Cardiac muscle cell (in vitro differentiated cells and primary cell): Measurements from ENCODE around the gene GCNT2. TPM values are rescaled to one million over a fixed set of nuclear protein-coding genes. Genes with fewer than 3 reads are reported as not detected.
A peak's percentile ranks its signal among the peaks of the same experiment; 100 is the strongest.
"Not testable (repeated sequence)": the region's sequence is repeated elsewhere in the genome, so short reads cannot be mapped to it uniquely, and the experiment has no call there.

Experiments
- DNase-seq, 2 donors: peaks; one replicate each; pipeline versions ENCODE4 v3.0.0 to v3.0.0-alpha.2; 2010 to 2017; ENCODE audit warnings: low read depth in 1 of 2, low spot score in 1 of 2
- H3K27ac ChIP-seq: fragments of 200-600 bp; sonication (generic); 2 replicates; pipeline ENCODE4 v1.5.1; 2016
- H3K27me3 ChIP-seq: fragments of 200-600 bp; sonication (generic); 2 replicates; pipeline ENCODE4 v1.6.0; 2016; ENCODE audit warnings: control low read depth
- H3K36me3 ChIP-seq: fragments of 200-600 bp; sonication (generic); 2 replicates; pipeline ENCODE4 v1.5.1; 2016; ENCODE audit warnings: control low read depth
- H3K4me1 ChIP-seq: fragments of 200-600 bp; sonication (generic); 2 replicates; pipeline ENCODE4 v1.8.1; 2017; ENCODE audit warnings: low read depth, mild to moderate bottlenecking, mixed run types
- H3K4me3 ChIP-seq: fragments of 200-600 bp; sonication (generic); 2 replicates; pipeline ENCODE4 v1.5.1; 2016; ENCODE audit warnings: mild to moderate bottlenecking
- H3K9me3 ChIP-seq: fragments of 200-600 bp; sonication (generic); 2 replicates; pipeline ENCODE4 v1.5.1; 2017; ENCODE audit warnings: low read depth, mild to moderate bottlenecking, control low read depth
- polyA plus RNA-seq: library from polyadenylated mRNA; unstranded; fragments of >200 nt; fragmentation: Nextera tagmentation; extraction: Ambion mirVana; gene quantifications from 2 replicates; pipeline ENCODE4 v1.2.1, GENCODE V29; 2016
- total RNA-seq: library from RNA; depleted of rRNA; stranded (reverse); fragments of >200 nt; gene quantifications from 2 replicates; pipeline ENCODE4 v1.2.3, GENCODE V29; 2016
- TF ChIP-seq, protein P1 (sequence below): IDR thresholded peaks from 2 replicates; pipeline ENCODE4 v1.5.1; 2012; ENCODE audit warnings: low read depth, mild to moderate bottlenecking, low read length

The GCNT2 gene
- total and polyA plus RNA-seq, 2 experiments from 2014 or later: 21.4 to 27.3 TPM

DNA sequence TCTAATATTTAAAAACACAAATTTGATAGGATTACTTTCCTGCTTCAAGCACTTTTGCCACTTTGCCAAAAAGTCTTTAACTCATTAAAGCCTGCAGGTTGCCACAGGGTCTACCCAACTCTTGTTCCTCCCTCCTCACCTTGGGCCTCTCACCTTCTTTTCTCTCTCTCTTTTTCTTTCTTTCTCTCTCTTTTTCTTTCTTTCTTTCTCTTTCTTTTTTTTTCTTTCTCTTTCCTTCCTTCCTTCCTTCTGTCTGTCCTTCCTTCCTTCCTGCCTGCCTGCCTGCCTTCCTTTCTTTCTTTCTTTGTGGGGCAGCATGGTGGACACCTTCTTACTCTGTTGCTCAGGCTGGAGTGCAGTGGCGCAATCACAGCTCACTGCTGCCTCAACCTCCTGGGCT, 123.1 kb downstream of the GCNT2 start:
- Histone ChIP-seq H3K27me3 (no peaks in the 10 kb centered on the region), H3K36me3 (no peaks in the 10 kb centered on the region), H3K4me1 (no peaks in the 10 kb centered on the region), H3K9me3 (no peaks in the 10 kb centered on the region), H3K4me3 (no peak overlapping the region), H3K27ac (no peak overlapping the region)
- TF ChIP-seq, protein P1, sequence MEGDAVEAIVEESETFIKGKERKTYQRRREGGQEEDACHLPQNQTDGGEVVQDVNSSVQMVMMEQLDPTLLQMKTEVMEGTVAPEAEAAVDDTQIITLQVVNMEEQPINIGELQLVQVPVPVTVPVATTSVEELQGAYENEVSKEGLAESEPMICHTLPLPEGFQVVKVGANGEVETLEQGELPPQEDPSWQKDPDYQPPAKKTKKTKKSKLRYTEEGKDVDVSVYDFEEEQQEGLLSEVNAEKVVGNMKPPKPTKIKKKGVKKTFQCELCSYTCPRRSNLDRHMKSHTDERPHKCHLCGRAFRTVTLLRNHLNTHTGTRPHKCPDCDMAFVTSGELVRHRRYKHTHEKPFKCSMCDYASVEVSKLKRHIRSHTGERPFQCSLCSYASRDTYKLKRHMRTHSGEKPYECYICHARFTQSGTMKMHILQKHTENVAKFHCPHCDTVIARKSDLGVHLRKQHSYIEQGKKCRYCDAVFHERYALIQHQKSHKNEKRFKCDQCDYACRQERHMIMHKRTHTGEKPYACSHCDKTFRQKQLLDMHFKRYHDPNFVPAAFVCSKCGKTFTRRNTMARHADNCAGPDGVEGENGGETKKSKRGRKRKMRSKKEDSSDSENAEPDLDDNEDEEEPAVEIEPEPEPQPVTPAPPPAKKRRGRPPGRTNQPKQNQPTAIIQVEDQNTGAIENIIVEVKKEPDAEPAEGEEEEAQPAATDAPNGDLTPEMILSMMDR: no peak
- DNase-seq: no peak

- Histone ChIP-seq H3K27me3 (peaks cover 10% of the 10 kb centered on the region), H3K27ac (no peak overlapping the region), H3K4me1 (no peaks in the 10 kb centered on the region), H3K36me3 (no peaks in the 10 kb centered on the region), H3K4me3 (no peak overlapping the region), H3K9me3 (no peaks in the 10 kb centered on the region)
- no peak for DNase-seq
- TF ChIP-seq, protein P1: no peak
Measured at GRCh38 chr6:10655508-10656055, 134.4 kb downstream of the GCNT2 start.

GRCh38 chr6:10658910-10659698, 138.0 kb downstream of the GCNT2 start:
- Histone ChIP-seq H3K36me3 (no peaks in the 10 kb centered on the region), H3K27ac (no peak overlapping the region), H3K9me3 (no peaks in the 10 kb centered on the region), H3K27me3 (no peaks in the 10 kb centered on the region), H3K4me1 (no peaks in the 10 kb centered on the region), H3K4me3 (no peak overlapping the region)
- TF ChIP-seq, protein P1: no peak
- DNase-seq: no peak

DNA sequence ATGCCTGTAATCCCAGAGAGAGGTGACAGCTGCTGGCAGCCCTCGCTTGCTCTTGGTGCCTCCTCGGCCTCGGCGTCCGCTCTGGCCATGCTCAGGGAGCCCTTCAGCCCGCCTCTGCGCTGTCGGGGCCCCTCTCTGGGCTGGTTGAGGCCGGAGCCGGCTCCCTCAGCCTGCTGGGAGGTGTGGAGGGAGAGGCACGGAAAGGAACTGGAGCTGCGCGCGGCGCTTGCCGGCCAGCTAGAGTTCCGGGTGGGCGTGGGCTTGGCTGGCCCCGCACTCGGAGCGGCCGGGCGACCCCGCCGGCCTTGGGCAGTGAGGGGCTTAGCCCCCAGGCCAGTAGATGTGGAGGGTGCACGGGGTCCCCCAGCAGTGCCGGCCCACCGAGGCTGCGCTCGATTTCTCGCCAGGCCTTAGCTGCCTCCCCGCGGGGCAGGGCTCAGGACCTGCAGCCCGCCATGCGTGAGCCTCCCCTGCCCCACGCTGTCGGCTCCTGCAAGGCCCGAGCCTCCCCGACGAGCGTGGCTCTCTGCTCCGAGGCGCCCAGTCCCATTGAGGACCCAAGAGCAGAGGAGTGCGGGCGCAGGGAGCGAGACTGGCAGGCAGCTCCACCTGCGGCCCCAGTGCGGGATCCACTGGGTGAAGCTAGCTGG, 138.7 kb downstream of the GCNT2 start:
- DNase-seq: peak in 1 of 2 donors; percentile 6
- H3K36me3 ChIP-seq: no peaks in the 10 kb centered on the region
- TF ChIP-seq, protein P1: no peak
- H3K9me3 ChIP-seq: no peaks in the 10 kb centered on the region
- no peaks in the 10 kb centered on the region for H3K27me3 ChIP-seq
- peak overlapping the region; percentile 6 for H3K4me3 ChIP-seq
- H3K4me1 ChIP-seq: no peaks in the 10 kb centered on the region
- H3K27ac ChIP-seq: no peak overlapping the region

- not testable (repeated sequence) for DNase-seq, H3K27ac ChIP-seq, H3K27me3 ChIP-seq, H3K4me1 ChIP-seq, H3K9me3 ChIP-seq, H3K4me3 ChIP-seq, H3K36me3 ChIP-seq
Measured at GRCh38 chr6:10660431-10661191, 139.5 kb downstream of the GCNT2 start.
